ENCODE measurements around the gene CENPE. TPM values are rescaled to one million over a fixed set of nuclear protein-coding genes. Genes with fewer than 3 reads are reported as not detected.

The CENPE gene
- total RNA-seq, 1 experiment from 2014 or later = 28.7 TPM

DNA sequence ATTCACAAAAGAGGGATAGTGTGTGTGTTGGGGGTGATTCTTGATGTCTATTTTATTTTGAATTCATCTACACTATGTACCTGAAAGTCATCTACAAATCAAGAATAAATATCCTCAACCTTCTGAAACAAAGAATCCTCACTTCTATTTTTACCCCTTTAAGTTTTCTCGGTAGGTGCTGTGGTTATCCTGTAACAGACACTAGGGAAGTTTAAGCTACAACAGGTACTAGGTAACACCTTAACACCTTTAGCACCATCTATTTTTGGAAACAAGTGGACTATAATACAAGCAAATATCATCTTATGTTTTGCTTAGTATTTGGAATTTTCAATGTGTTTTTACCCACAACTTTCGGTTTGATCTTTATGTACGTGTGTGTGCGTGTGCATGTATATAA is 86.5 kb downstream of the CENPE start:
- H3K4me3 ChIP-seq = no peak overlapping the region
- no peak for DNase-seq
- H3K27me3 ChIP-seq (ENCODE audit: insufficient read depth, low read depth) = no peaks in the 10 kb centered on the region
- no peaks in the 10 kb centered on the region for H3K9me3 ChIP-seq (ENCODE audit: insufficient read depth, low read depth)
- intact Hi-C loops (cut with micrococcal nuclease; ENCODE audit: unreplicated experiment) = no loop called here
- H3K9me2 ChIP-seq (ENCODE audit: insufficient read depth) = no peaks in the 10 kb centered on the region
- H3K4me2 ChIP-seq = no peak overlapping the region
- H3K79me2 ChIP-seq (ENCODE audit: low read depth) = no peaks in the 10 kb centered on the region
- no peaks in the 10 kb centered on the region for H3K4me1 ChIP-seq (replicated peaks; ENCODE audit: insufficient read depth)
- ChIA-PET POLR2A (ENCODE audit: unreplicated experiment) (no interaction called here), CTCF (no interaction called here)
- no peak for TF ChIP-seq EZH2 (IDR thresholded peaks at IDR 0.05; ENCODE audit: low read depth)
- no peak for TF ChIP-seq CTCF (conservative IDR thresholded peaks at IDR 0.05)
- H3K36me3 ChIP-seq (ENCODE audit: low read depth) = 0 out of 2 replicates have a peak, but pooled peaks cover 5% of the 10 kb centered on the region
- BruUV-seq (replicated peaks) = no TSS peak
- H2AFZ ChIP-seq = no peak overlapping the region
- H3K27ac ChIP-seq = no peak overlapping the region
- H3F3A ChIP-seq (ENCODE audit: insufficient read depth, low read depth) = no peaks in the 10 kb centered on the region
- no peaks in the 10 kb centered on the region for H4K20me1 ChIP-seq (ENCODE audit: insufficient read depth)

- no peak overlapping the region for H2AFZ ChIP-seq
- intact Hi-C loops (cut with micrococcal nuclease; ENCODE audit: unreplicated experiment) = no loop called here
Observed at GRCh38 chr4:103108542-103108941, 89.6 kb downstream of the CENPE start.

DNA sequence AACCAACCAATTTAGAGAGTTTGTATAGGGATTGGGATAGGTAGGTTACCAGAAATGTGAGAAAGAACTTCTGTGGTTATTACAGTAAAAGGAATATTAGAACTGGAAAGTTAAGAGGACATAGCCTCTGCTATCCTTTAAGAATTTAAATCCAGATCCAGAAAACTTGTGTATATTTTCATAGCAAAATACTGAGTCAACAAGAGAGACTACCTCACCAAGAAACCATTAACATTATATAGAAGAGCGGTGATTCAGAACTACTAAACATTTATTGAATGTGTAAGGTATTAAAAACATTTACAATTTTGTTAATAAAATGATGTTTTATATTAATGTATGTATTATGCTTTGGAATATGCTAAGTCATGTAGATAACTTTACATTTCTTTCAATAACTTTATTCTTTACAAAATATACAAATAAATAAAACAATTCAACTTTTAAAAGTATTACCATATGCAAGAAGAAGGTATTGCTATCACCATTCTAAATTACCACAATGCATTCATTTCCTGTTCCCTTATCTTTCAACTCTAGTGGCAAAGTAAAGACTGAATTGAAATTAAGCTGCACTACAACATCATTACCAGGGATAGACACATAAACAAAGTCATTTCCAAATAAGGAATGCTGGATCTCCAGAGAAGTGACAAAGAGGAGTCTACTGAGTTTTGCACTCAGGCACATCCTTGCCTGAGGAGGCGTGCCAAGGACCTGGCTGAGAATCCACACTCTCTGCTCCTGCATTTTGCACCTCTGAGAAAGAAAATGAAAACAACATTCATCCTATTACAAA is 92.4 kb downstream of the CENPE start:
- Histone ChIP-seq H3K4me2 (no peak overlapping the region), H3K27me3 (ENCODE audit: insufficient read depth, low read depth) (no peaks in the 10 kb centered on the region), H2AFZ (no peak overlapping the region), H3K36me3 (ENCODE audit: low read depth) (0 out of 2 replicates have a peak, but pooled peaks cover 5% of the 10 kb centered on the region), H3K4me1 (replicated peaks; ENCODE audit: insufficient read depth) (no peaks in the 10 kb centered on the region), H3K9me2 (ENCODE audit: insufficient read depth) (no peaks in the 10 kb centered on the region), H3K9me3 (ENCODE audit: insufficient read depth, low read depth) (no peaks in the 10 kb centered on the region), H3K4me3 (no peak overlapping the region), H3F3A (ENCODE audit: insufficient read depth, low read depth) (no peaks in the 10 kb centered on the region), H4K20me1 (ENCODE audit: insufficient read depth) (no peaks in the 10 kb centered on the region), H3K27ac (no peak overlapping the region), H3K79me2 (ENCODE audit: low read depth) (no peaks in the 10 kb centered on the region)
- ChIA-PET CTCF (no interaction called here), POLR2A (ENCODE audit: unreplicated experiment) (no interaction called here)
- BruUV-seq (replicated peaks) = no TSS peak
- TF ChIP-seq CTCF (conservative IDR thresholded peaks at IDR 0.05) = no peak
- TF ChIP-seq EZH2 (IDR thresholded peaks at IDR 0.05; ENCODE audit: low read depth) = no peak
- intact Hi-C loops (cut with micrococcal nuclease; ENCODE audit: unreplicated experiment) = no loop called here
- DNase-seq = no peak

More at GRCh38 chr4:103108542-103108941, 89.6 kb downstream of the CENPE start:
- H3K4me2 ChIP-seq = no peak overlapping the region
- TF ChIP-seq EZH2 (IDR thresholded peaks at IDR 0.05; ENCODE audit: low read depth) (no peak), CTCF (conservative IDR thresholded peaks at IDR 0.05) (no peak)
- H3K27me3 ChIP-seq (ENCODE audit: insufficient read depth, low read depth) = no peaks in the 10 kb centered on the region
- no peak for DNase-seq
- H3K36me3 ChIP-seq (ENCODE audit: low read depth) = 0 out of 2 replicates have a peak, but pooled peaks cover 5% of the 10 kb centered on the region
- no peaks in the 10 kb centered on the region for H3K9me3 ChIP-seq (ENCODE audit: insufficient read depth, low read depth)
- no peaks in the 10 kb centered on the region for H3K79me2 ChIP-seq (ENCODE audit: low read depth)
- no peak overlapping the region for H3K4me3 ChIP-seq
- CTCF ChIA-PET = no interaction called here
- H3K4me1 ChIP-seq (replicated peaks; ENCODE audit: insufficient read depth) = no peaks in the 10 kb centered on the region
- H3K9me2 ChIP-seq (ENCODE audit: insufficient read depth) = no peaks in the 10 kb centered on the region
- no peaks in the 10 kb centered on the region for H3F3A ChIP-seq (ENCODE audit: insufficient read depth, low read depth)
- POLR2A ChIA-PET (ENCODE audit: unreplicated experiment) = no interaction called here
- BruUV-seq (replicated peaks) = no TSS peak
- no peak overlapping the region for H3K27ac ChIP-seq
- no peaks in the 10 kb centered on the region for H4K20me1 ChIP-seq (ENCODE audit: insufficient read depth)

All from PC-9 (cell line).